ENCODE measurements around the gene PLEKHG5.

DNA sequence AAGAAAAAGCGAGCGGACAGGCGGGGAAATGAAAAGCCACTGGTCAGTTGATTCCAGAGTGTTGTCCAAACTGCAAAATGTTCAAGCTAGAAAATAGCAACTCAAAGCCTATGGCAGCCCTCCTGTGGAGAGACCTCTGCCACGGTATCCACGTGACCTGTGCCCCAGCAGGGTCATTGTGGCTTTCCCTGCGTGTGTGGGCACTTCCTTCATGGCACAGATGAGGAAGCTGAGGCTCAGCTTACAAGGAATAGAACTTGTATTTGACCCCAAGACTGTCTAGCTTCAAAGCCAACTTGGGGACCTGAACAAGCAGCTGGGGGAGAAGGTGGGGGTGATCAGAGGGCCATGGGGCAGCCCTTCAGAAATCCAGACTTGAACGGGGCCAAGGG lies 15.6 kb upstream of the PLEKHG5 start:
- TF ChIP-seq, protein P1, sequence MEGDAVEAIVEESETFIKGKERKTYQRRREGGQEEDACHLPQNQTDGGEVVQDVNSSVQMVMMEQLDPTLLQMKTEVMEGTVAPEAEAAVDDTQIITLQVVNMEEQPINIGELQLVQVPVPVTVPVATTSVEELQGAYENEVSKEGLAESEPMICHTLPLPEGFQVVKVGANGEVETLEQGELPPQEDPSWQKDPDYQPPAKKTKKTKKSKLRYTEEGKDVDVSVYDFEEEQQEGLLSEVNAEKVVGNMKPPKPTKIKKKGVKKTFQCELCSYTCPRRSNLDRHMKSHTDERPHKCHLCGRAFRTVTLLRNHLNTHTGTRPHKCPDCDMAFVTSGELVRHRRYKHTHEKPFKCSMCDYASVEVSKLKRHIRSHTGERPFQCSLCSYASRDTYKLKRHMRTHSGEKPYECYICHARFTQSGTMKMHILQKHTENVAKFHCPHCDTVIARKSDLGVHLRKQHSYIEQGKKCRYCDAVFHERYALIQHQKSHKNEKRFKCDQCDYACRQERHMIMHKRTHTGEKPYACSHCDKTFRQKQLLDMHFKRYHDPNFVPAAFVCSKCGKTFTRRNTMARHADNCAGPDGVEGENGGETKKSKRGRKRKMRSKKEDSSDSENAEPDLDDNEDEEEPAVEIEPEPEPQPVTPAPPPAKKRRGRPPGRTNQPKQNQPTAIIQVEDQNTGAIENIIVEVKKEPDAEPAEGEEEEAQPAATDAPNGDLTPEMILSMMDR (IDR thresholded peaks at IDR 0.05 in 8 of 11, conservative IDR thresholded peaks at IDR 0.05 in 3 of 11) = no peak
- no peak for TF ChIP-seq POLR2A (IDR thresholded peaks at IDR 0.05)

All from spleen (tissue), 7 donors.